ENCODE results near the gene KDM4D. TPM values are rescaled to one million over a fixed set of nuclear protein-coding genes. Genes with fewer than 3 reads are reported as not detected.
A peak's percentile ranks its signal among the peaks of the same experiment; 100 is the strongest.

KDM4D gene
- total RNA-seq (under 1 TPM; 0.32 to 0.70 (median 0.68) TPM), polyA plus RNA-seq (under 1 TPM; 0.44 to 0.66 TPM), total RNA-seq (0.81 reads per million)

DNA sequence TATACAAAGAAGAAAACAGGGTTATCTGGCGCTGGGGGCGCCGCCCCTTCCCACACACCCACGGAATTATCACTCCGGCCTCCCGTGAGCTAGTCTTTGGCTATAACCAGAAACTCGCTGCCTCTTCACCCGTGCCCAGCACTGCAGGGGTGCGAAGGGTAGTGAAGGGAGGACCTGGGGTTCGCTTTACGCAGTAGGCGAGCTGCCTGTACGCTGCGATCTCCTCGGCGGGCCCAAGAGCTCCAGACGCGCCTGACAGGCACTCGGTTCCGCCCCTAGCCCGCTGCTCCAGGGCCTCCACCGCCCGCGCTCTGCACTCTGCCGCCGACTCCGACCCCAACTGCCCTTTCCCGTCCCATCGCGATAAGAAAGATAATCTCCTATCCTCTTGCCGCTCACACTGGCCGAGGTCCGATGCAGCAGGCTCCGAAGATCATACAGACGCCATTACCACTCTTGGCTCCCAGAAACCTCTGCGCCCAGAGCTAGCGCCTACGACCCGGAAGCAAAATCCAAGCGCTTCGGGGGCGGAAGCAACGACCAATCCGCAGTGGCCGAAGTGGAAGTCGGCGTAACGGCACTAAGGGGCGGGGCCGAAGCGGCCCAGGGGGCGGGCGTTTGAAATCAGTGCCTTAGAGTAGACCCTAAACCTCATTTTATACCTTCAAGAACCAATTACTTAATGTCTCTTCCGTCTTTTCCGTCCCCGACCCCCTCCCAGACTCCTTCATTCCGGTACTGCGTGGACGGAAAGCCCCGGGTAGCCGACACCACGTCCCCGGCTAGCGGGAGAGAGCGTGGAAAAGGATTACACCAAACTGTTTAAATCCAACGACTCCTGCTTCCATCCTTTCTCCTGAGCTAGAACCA, at the start of gene KDM4D, which contains the start of gene CWC15:
TSS of gene KDM4D (plus strand) at position 611 of the 870 bp plus-strand sequence. CDS start 23,664 bp downstream, outside the sequence.
TSS of gene CWC15 (minus strand) at position 458 of the 870 bp plus-strand sequence. CDS start 1,371 bp downstream, outside the sequence.
- intact Hi-C loops (cut with micrococcal nuclease), result loop anchor here (1.0 to 5.0 kb wide), 30 partner anchors 39 to 1776 kb away; partner anchors contain the start of genes ANKRD49 (in 2 of the 2), C11orf54 (in 2 of the 2), ENDOD1 (in 2 of the 2) and FUT4 (in 2 of the 2)
- peak within 1 kb of the TSS; percentile 88 to 100 (median 96) for H3K4me3 Mint-ChIP-seq

DNA sequence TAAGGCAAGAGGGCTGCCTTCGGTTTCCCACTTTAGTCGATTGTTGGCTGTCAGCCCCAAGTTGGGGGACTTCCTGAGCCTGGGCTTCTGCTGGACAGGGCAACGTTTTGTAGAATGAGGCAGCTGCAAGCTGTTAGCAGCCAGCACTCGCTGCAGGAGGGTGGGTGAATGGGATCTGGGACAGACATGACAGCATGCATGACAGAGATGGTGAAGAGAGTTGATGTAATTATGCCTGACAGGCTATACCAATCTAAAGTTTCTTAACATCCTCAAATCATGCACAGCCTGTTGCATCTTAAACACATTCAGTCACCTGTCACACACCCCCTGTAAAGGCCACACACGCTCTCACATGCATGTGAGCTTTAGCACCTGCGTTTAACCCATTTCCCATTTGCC, 49.3 kb upstream of the KDM4D start:
- peaks cover 0 to 13% (median 0%) of the 10 kb centered on the region in 11 donors for H3K9me3 Mint-ChIP-seq
- no peaks in the 10 kb centered on the region for H3K36me3 ChIP-seq (ENCODE audit: control insufficient read depth in 2 of 3, insufficient read depth in 3 of 3, low read length in 3 of 3)
- peaks cover 27 to 50% of the 10 kb centered on the region in 2 donors for H3K4me1 ChIP-seq (ENCODE audit: control insufficient read depth in 2 of 2, insufficient read depth in 2 of 2, low read length in 2 of 2)
- no peaks in the 10 kb centered on the region for H3K9me3 ChIP-seq (ENCODE audit: control insufficient read depth in 2 of 3, low read length in 3 of 3)
- peak overlapping the region in 9 of 10 donors; percentile 31 to 82 (median 69) for H3K4me3 Mint-ChIP-seq
- peaks cover 4 to 22% (median 14%) of the 10 kb centered on the region in 5 donors for H3K36me3 Mint-ChIP-seq
- peaks cover 33 to 88% (median 74%) of the 10 kb centered on the region in 7 donors for H3K4me1 Mint-ChIP-seq
- intact Hi-C loops (cut with micrococcal nuclease), result loop anchor here (1.0 to 2.0 kb wide), 2 partner anchors 49 kb away; partner anchors contain the start of genes CWC15 (in 2 of the 2) and KDM4D (in 2 of the 2)
- ChIA-PET CTCF (no interaction called here), POLR2A (interaction anchor here (0.5 to 1.8 kb wide), 7 partner anchors 11 to 1212 kb away, joined by 3 to 12 read pairs (median 4); partner anchors contain the start of genes CWC15, ENDOD1, FAM76B and KDM4D)
- peak overlapping the region; percentile 66 to 96 (median 88) for H3K27ac Mint-ChIP-seq
- H3K27me3 ChIP-seq (ENCODE audit: control insufficient read depth in 2 of 2, insufficient read depth in 2 of 2, low read length in 2 of 2), result no peaks in the 10 kb centered on the region
- ATAC-seq (peak; percentile 30), DNase-seq (peak in 2 of 9 donors; percentile 12 to 46)
- H3K27me3 Mint-ChIP-seq, result peaks cover 0 to 2% (median 0%) of the 10 kb centered on the region in 5 donors
- H3K4me3 ChIP-seq (ENCODE audit: low read length), result no peak overlapping the region
- H3K27ac ChIP-seq (ENCODE audit: low read depth, low read length), result no peak overlapping the region

More for the DNA sequence above, at the start of gene KDM4D, which contains the start of gene CWC15:
- ATAC-seq, result peak; percentile 100
- H3K4me3 ChIP-seq (ENCODE audit: low read length), result peak within 1 kb of the TSS; percentile 81
- no peaks in the 10 kb centered on the region for H3K9me3 ChIP-seq (ENCODE audit: control insufficient read depth in 2 of 3, low read length in 3 of 3)
- peaks cover 9 to 13% of the 10 kb centered on the region in 2 donors for H3K4me1 ChIP-seq (ENCODE audit: control insufficient read depth in 2 of 2, insufficient read depth in 2 of 2, low read length in 2 of 2)
- DNase-seq, result peak; percentile 84 to 94 (median 92)
- ChIA-PET POLR2A (interaction anchor here (0.6 to 5.3 kb wide), 16 partner anchors 9 to 1417 kb away, joined by 3 to 53 read pairs (median 4); partner anchors contain the start of genes C11orf54, CCDC82, CEP57 and ENDOD1), CTCF (interaction anchor here (0.6 to 1.3 kb wide), 5 partner anchors 48 to 1371 kb away, joined by 3 to 6 read pairs (median 3); partner anchors contain the start of gene SRSF8)
- no peaks in the 10 kb centered on the region for H3K27me3 ChIP-seq (ENCODE audit: control insufficient read depth in 2 of 2, insufficient read depth in 2 of 2, low read length in 2 of 2)
- H3K27ac ChIP-seq (ENCODE audit: low read depth, low read length), result peak within 1 kb of the TSS; percentile 91
- Mint-ChIP-seq H3K9me3 (peaks cover 0 to 5% (median 0%) of the 10 kb centered on the region in 11 donors), H3K27me3 (no peaks in the 10 kb centered on the region), H3K36me3 (peaks cover 11 to 39% (median 33%) of the 10 kb centered on the region in 5 donors), H3K27ac (peak within 1 kb of the TSS; percentile 92 to 100 (median 96)), H3K4me1 (peaks cover 17 to 63% (median 39%) of the 10 kb centered on the region in 7 donors)
- H3K36me3 ChIP-seq (ENCODE audit: control insufficient read depth in 2 of 3, insufficient read depth in 3 of 3, low read length in 3 of 3), result peaks cover 27 to 36% (median 30%) of the 10 kb centered on the region in 3 experiments

DNA sequence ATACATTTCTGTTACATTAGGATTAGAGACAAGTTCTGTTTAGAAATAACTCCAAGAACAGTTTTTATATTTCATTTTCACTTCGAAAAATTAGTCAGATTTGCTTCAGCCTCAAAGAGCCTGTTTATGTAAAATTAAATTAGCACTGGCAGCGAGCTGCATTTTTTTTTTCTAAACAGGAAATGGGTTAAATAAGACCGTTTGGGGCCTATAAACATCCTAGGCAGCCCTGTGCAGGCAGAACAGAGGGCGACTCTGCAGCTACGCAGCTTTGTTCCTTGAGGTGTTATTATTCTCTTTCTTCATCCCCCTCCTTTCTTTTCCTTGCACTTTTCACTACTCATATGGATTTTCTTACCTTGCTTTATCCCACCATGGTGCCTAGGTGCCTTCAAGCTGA, 48.9 kb upstream of the KDM4D start:
- H3K4me1 Mint-ChIP-seq, result peaks cover 33 to 92% (median 78%) of the 10 kb centered on the region in 7 donors
- peak overlapping the region; percentile 25 for H3K4me3 ChIP-seq (ENCODE audit: low read length)
- DNase-seq (peak in 6 of 9 donors; percentile 30 to 62 (median 54)), ATAC-seq (peak; percentile 66)
- H3K36me3 Mint-ChIP-seq, result peaks cover 4 to 22% (median 14%) of the 10 kb centered on the region in 5 donors
- H3K27ac Mint-ChIP-seq, result peak overlapping the region; percentile 76 to 96 (median 88)
- H3K4me3 Mint-ChIP-seq, result peak overlapping the region; percentile 50 to 82 (median 69)
- H3K9me3 ChIP-seq (ENCODE audit: control insufficient read depth in 2 of 3, low read length in 3 of 3), result no peaks in the 10 kb centered on the region
- H3K9me3 Mint-ChIP-seq, result peaks cover 0 to 13% (median 0%) of the 10 kb centered on the region in 11 donors
- POLR2A ChIA-PET, result interaction anchor here (0.5 to 1.8 kb wide), 7 partner anchors 10 to 1212 kb away, joined by 3 to 12 read pairs (median 4); partner anchors contain the start of genes CWC15, ENDOD1, FAM76B and KDM4D
- peaks cover 0 to 2% (median 0%) of the 10 kb centered on the region in 5 donors for H3K27me3 Mint-ChIP-seq
- CTCF ChIA-PET, result no interaction called here
- H3K36me3 ChIP-seq (ENCODE audit: control insufficient read depth in 2 of 3, insufficient read depth in 3 of 3, low read length in 3 of 3), result no peaks in the 10 kb centered on the region
- H3K27me3 ChIP-seq (ENCODE audit: control insufficient read depth in 2 of 2, insufficient read depth in 2 of 2, low read length in 2 of 2), result no peaks in the 10 kb centered on the region
- intact Hi-C loops (cut with micrococcal nuclease), result loop anchor here (1.0 to 2.0 kb wide), 2 partner anchors 48 to 49 kb away; partner anchors contain the start of genes CWC15 (in 2 of the 2) and KDM4D (in 2 of the 2)
- peaks cover 27 to 50% of the 10 kb centered on the region in 2 donors for H3K4me1 ChIP-seq (ENCODE audit: control insufficient read depth in 2 of 2, insufficient read depth in 2 of 2, low read length in 2 of 2)
- H3K27ac ChIP-seq (ENCODE audit: low read depth, low read length), result no peak overlapping the region

DNA sequence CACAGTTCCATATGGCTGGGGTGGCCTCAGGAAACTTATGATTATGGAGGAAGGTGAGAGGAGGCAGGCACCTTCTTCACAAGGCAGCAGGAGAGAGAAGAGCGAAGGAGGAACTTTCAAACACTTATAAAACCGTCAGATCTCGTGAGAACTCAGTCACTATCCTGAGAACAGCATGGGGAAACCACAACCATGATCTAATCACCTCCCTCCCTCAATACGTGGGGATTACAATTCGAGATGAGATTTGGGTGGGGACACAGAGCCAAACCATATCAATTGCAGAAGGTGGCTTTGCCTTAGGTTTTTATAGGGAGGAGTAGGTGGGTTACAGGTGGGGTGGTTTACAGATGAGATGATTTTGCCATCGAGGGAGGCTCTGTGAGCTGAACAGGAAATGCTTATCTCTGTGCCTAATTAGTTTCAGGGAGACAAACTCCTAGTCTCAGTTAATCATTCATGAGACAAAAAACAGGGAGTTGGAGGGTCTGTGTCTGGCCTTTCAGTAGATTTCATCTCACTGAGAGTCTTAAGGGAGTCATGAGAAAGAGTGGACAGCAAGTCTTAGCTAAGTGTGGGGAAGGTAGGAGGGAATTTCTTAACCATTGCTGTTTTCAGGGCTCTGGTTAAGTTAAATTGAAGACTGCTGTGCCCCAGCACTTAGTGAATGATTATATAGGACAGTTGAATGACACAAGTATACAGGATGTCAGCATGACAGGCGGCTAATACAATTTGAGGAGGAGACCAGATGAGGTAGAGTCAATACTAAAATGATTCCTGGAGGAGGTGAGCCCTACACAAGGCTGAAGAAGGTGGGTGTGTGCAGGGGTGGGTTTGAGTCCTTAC, 47.9 kb upstream of the KDM4D start:
- intact Hi-C loops (cut with micrococcal nuclease), result loop anchor here in 1 of 2 donors (2.0 kb wide), 1 partner anchor 47 kb away; the partner anchor contains the start of genes CWC15 and KDM4D
- ChIA-PET CTCF (interaction anchor here (1.1 kb wide), 1 partner anchor 48 kb away, joined by 3 read pairs; the partner anchor contains the start of genes CWC15 and KDM4D), POLR2A (interaction anchor here (1.0 to 1.8 kb wide), 5 partner anchors 9 to 48 kb away, joined by 3 to 12 read pairs (median 7); partner anchors contain the start of genes CWC15 and KDM4D)
- peaks cover 0 to 13% (median 2%) of the 10 kb centered on the region in 11 donors for H3K9me3 Mint-ChIP-seq
- Histone ChIP-seq H3K27ac (ENCODE audit: low read depth, low read length) (no peak overlapping the region), H3K9me3 (ENCODE audit: control insufficient read depth in 2 of 3, low read length in 3 of 3) (no peaks in the 10 kb centered on the region), H3K4me1 (ENCODE audit: control insufficient read depth in 2 of 2, insufficient read depth in 2 of 2, low read length in 2 of 2) (peaks cover 27 to 50% of the 10 kb centered on the region in 2 donors), H3K4me3 (ENCODE audit: low read length) (peak overlapping the region; percentile 25), H3K36me3 (ENCODE audit: control insufficient read depth in 2 of 3, insufficient read depth in 3 of 3, low read length in 3 of 3) (no peaks in the 10 kb centered on the region), H3K27me3 (ENCODE audit: control insufficient read depth in 2 of 2, insufficient read depth in 2 of 2, low read length in 2 of 2) (no peaks in the 10 kb centered on the region)
- peak overlapping the region; percentile 50 to 82 (median 69) for H3K4me3 Mint-ChIP-seq
- peaks cover 0 to 2% (median 0%) of the 10 kb centered on the region in 5 donors for H3K27me3 Mint-ChIP-seq
- H3K36me3 Mint-ChIP-seq, result peaks cover 4 to 17% (median 9%) of the 10 kb centered on the region in 5 donors
- peak overlapping the region; percentile 76 to 96 (median 88) for H3K27ac Mint-ChIP-seq
- ATAC-seq, result no peak
- H3K4me1 Mint-ChIP-seq, result peaks cover 33 to 92% (median 77%) of the 10 kb centered on the region in 7 donors
- DNase-seq, result peak in 3 of 9 donors; percentile 9 to 27 (median 26)

DNA sequence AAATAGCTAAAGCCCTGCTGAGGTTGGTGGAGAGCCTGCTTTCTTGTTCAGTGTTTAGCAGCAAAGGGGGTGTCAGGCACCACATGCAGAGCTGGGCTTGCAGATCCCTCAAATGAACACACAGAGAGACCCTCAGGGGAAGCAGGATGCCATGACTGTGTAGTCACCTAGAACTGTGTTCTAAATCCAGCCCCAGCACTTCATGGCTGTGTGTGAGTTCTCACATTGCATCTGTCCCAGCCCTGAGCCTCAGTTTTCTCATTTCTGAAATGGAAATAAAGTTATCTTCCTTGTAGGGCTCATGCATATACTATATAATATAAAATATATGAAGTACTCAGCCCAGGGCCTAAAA, 47.3 kb upstream of the KDM4D start:
- intact Hi-C loops (cut with micrococcal nuclease), result no loop called here
- Histone ChIP-seq H3K36me3 (ENCODE audit: control insufficient read depth in 2 of 3, insufficient read depth in 3 of 3, low read length in 3 of 3) (no peaks in the 10 kb centered on the region), H3K27me3 (ENCODE audit: control insufficient read depth in 2 of 2, insufficient read depth in 2 of 2, low read length in 2 of 2) (no peaks in the 10 kb centered on the region), H3K4me1 (ENCODE audit: control insufficient read depth in 2 of 2, insufficient read depth in 2 of 2, low read length in 2 of 2) (peaks cover 27 to 50% of the 10 kb centered on the region in 2 donors), H3K27ac (ENCODE audit: low read depth, low read length) (no peak overlapping the region), H3K9me3 (ENCODE audit: control insufficient read depth in 2 of 3, low read length in 3 of 3) (no peaks in the 10 kb centered on the region), H3K4me3 (ENCODE audit: low read length) (no peak overlapping the region)
- POLR2A ChIA-PET, result interaction anchor here (1.1 to 1.8 kb wide), 2 partner anchors 8 to 47 kb away, joined by 3 to 8 read pairs; partner anchors contain the start of genes CWC15 and KDM4D
- peaks cover 0 to 13% (median 2%) of the 10 kb centered on the region in 11 donors for H3K9me3 Mint-ChIP-seq
- peaks cover 33 to 87% (median 75%) of the 10 kb centered on the region in 7 donors for H3K4me1 Mint-ChIP-seq
- peak overlapping the region; percentile 76 to 96 (median 88) for H3K27ac Mint-ChIP-seq
- DNase-seq (no peak), ATAC-seq (no peak)
- H3K27me3 Mint-ChIP-seq, result peaks cover 0 to 2% (median 0%) of the 10 kb centered on the region in 5 donors
- H3K36me3 Mint-ChIP-seq, result peaks cover 4 to 16% (median 9%) of the 10 kb centered on the region in 5 donors
- CTCF ChIA-PET, result interaction anchor here (1.1 kb wide), 1 partner anchor 47 kb away, joined by 3 read pairs; the partner anchor contains the start of genes CWC15 and KDM4D
- peak overlapping the region in 7 of 10 donors; percentile 33 to 78 (median 63) for H3K4me3 Mint-ChIP-seq

All from naive thymus-derived CD4-positive, alpha-beta T cell (primary cell).